AG09319 (cell line): ENCODE data around the gene MRPS27.

ENCODE experiments used
- DNase-seq: peaks from one replicate; pipeline ENCODE4 v3.0.0-alpha.2; 2010; ENCODE audit warnings: low read depth; ENCODE audit errors: extremely low read depth
- TF ChIP-seq, protein P1 (sequence below): IDR thresholded peaks from 2 replicates; pipeline ENCODE4 v1.5.1; 2011; ENCODE audit warnings: low read depth, mild to moderate bottlenecking, inconsistent platforms, low read length, moderate library complexity

MRPS27 gene

DNA sequence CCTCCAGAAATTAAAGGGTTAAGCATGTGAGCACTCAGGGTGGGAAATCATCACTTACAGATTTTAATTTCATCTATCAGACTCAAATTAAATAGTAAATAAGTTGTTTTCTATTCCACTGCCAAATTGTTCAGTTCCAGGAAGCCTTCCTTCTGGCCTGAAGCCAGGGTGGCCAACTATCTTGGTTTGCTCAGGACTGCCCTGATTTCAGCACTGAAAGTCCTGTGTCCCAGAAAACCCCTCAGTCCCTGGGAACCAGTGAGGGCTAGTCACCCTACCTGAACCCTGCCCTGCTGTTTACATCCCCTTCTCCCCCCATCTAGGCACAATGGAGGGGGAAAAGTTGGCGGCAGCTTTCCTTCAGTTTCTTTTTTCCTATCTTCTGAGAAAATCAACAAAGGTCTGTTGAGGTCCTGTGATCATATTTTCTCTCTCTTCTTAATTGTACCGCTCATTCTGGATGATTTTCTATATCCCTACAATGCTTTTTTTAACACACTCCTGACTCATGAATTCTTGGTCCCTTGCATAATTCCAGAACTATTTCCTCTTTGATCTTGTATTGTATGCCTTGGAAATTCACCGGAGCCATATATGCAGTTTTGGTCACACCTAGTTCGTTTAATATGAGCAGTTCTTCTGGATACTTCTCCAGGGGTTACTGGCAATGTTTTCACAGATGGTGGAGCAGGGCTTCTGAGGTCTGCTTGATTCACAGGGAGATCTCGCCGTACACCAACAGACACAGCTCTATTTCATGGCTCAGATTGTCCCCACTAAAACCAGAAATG, 109.0 kb downstream of the MRPS27 start:
- TF ChIP-seq, protein P1, sequence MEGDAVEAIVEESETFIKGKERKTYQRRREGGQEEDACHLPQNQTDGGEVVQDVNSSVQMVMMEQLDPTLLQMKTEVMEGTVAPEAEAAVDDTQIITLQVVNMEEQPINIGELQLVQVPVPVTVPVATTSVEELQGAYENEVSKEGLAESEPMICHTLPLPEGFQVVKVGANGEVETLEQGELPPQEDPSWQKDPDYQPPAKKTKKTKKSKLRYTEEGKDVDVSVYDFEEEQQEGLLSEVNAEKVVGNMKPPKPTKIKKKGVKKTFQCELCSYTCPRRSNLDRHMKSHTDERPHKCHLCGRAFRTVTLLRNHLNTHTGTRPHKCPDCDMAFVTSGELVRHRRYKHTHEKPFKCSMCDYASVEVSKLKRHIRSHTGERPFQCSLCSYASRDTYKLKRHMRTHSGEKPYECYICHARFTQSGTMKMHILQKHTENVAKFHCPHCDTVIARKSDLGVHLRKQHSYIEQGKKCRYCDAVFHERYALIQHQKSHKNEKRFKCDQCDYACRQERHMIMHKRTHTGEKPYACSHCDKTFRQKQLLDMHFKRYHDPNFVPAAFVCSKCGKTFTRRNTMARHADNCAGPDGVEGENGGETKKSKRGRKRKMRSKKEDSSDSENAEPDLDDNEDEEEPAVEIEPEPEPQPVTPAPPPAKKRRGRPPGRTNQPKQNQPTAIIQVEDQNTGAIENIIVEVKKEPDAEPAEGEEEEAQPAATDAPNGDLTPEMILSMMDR, result no peak
- DNase-seq, result no peak

GRCh38 chr5:72209147-72210115, 110.6 kb downstream of the MRPS27 start:
- TF ChIP-seq, protein P1, result no peak

DNA sequence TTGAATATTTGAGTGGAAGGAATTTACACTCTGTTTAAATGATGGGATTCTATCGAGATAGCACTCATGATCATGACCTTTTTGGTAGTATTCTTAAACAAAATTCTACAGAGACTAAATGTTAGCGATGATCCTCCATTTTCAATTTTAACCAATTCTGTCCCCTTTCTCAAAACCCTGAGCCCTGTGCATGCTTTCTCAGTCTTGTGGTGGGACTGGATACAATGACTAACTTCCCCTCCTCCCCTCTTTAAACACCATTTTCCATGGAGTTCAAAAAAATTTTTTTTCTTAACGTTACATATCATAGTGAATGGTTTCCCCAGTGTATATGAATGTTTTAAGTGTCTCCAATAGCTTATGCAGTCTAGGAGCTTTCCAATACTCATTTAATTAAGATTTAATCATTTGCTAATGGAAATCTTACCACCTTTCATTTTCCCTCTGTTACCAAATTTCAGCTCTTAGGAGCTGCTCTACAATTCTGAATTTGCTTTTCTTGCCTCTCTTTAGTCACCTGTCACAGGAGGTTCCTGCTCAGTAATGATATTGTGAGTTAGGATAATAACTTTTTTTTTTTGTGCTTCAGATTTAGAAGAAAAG, 111.6 kb downstream of the MRPS27 start:
- no peak for DNase-seq
- TF ChIP-seq, protein P1, result no peak

More at GRCh38 chr5:72209147-72210115, 110.6 kb downstream of the MRPS27 start:
- no peak for DNase-seq

DNA sequence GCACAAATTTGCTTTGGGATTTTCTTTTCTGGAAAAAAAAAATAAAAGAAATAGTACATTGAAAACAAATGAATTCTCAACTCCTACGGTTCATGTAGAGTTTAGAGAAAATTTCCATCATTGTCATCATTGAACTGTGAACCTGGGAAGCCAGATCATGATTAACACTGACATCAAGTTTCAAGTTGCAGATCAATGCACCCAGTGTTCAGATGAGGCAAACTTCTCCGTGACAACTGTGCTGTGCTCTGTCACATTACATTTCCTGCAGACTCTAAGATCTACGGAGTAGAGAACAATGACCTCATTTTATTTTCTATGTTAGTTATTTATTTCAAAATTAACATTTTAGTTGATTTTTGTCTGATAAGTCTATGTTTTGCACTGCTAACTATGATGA, 113.0 kb downstream of the MRPS27 start:
- TF ChIP-seq, protein P1, result no peak
- DNase-seq, result no peak

GRCh38 chr5:72206160-72206559, 113.9 kb downstream of the MRPS27 start:
- no peak for DNase-seq
- TF ChIP-seq, protein P1, result no peak

DNA sequence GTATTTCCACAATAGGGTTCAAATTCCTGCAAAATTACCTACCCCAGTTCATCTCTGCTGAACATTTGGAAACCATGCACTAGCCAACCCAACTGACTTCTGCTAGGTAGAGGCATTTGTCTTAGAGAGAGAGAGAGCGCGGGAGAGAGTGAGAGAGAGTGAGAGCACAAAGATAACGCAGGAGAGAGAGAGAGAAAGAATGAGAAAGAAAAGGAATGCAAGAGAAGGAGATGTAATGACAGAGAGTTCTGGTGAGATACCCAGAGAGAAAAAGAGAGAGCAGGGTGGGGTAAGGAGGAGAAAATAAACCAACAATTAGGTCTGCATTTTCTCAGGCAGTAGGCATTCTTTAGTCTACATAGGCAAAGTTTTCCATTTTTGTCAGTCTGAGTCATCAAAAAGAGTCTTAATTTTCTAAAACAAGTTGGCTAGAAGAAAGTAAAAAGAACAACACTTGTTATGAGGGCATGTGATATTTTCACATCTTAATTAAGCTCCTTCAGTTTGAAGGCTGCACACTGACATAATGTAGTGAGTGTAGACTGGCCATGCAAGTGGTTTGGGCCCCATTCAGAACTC, 114.5 kb downstream of the MRPS27 start:
- TF ChIP-seq, protein P1, result no peak
- no peak for DNase-seq
